GM19193 (cell line): ENCODE data around the gene STOML1.

Source experiments
- POLR2A ChIP-seq: IDR thresholded peaks from 4 replicates; pipeline ENCODE4 v1.6.1; 2011; ENCODE audit not compliant: insufficient read depth, insufficient read length; ENCODE audit errors: extremely low read depth

STOML1 gene

GRCh38 chr15:73962433-73962832 lies 29.7 kb downstream of the STOML1 start:
- no peak for TF ChIP-seq POLR2A

DNA sequence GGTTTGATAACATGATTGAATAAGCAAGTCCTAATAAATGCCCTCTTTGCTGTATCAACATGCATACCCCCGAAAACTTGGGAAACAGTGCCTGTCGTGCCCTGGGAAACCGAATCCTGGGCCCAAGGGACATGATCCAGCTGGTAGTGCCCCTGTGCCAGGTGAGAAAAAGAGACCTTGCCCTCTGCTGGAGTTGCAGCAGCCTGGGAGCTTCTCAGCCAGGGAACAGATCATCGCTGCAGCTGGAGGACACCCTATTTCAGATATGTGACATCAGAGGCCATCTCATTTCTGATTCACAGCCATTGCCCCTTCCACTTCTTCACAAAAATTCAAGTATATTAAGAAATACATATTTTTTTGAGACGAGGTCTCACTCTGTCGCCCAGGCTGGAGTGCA lies 32.3 kb downstream of the STOML1 start:
- TF ChIP-seq POLR2A, result no peak

DNA sequence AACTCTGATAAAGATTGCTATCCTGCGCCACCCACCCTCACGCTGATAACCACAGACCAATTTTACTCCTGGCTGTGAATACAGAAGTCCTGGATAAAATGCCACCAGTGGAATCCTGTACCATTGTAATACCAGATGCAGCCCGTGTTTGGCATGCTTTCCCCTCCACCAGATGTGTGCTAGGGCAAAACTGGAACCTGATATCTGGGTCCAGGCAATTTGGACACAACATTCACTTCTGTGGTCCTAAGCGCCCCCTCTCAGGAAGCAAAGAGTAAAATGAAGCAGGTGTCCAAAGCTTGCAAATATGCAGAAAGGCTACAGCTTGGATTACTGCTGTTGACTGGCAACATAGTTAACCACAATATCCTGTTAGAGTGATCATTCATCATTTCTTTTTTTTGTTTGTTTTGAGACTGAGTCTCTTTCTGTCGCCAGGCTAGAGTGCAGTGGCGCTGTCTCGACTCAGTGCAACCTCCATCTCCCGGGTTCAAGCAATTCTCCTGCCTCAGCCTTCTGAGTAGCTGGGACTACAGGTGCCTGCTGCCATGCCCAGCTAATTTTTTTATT lies 33.0 kb downstream of the STOML1 start:
- no peak for TF ChIP-seq POLR2A

- TF ChIP-seq POLR2A, result no peak
These were observed 34.3 kb downstream of the STOML1 start for GRCh38 chr15:73957785-73958184.

DNA sequence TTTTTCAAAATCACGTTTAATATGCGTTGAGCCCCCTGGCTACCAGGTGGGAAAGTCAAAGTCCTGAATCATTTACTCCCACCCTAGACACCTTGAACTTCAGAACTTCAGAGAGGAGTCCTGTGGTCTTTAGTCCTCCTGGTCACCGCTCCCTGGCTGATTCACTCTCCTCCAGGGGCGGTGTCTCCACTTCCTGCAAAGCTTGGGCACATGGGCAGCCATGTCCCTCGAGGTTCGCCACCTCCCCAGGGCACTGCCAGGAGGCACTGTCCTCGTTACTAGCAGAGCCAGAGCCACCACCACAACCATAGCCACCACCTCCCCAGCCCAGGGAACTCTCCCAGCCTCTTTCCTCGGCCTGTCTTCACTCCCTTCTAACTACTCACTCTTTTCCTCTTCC lies 34.8 kb downstream of the STOML1 start:
- TF ChIP-seq POLR2A, result no peak

DNA sequence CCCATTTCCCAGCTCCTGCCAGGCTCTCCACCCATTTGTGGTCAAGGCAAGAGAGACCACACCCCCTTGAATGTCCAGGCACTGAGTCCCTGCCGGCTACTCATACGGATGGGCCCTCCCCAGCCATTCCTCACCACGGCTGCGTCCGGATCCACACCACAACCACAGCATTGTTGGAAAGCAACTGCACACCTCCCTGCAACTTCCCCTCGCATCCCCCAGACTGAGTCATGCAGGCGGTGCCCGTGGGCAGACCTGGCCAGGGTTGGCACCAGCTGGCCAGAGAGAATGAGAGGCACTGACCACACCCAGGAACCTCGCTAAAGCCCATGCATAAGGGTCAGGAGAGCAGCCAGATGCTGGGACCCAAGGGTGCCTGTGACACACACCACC lies 35.4 kb downstream of the STOML1 start:
- no peak for TF ChIP-seq POLR2A

GRCh38 chr15:73955861-73956742 lies 36.0 kb downstream of the STOML1 start:
- TF ChIP-seq POLR2A, result no peak

GRCh38 chr15:73955326-73955725 lies 36.8 kb downstream of the STOML1 start:
- TF ChIP-seq POLR2A, result no peak

DNA sequence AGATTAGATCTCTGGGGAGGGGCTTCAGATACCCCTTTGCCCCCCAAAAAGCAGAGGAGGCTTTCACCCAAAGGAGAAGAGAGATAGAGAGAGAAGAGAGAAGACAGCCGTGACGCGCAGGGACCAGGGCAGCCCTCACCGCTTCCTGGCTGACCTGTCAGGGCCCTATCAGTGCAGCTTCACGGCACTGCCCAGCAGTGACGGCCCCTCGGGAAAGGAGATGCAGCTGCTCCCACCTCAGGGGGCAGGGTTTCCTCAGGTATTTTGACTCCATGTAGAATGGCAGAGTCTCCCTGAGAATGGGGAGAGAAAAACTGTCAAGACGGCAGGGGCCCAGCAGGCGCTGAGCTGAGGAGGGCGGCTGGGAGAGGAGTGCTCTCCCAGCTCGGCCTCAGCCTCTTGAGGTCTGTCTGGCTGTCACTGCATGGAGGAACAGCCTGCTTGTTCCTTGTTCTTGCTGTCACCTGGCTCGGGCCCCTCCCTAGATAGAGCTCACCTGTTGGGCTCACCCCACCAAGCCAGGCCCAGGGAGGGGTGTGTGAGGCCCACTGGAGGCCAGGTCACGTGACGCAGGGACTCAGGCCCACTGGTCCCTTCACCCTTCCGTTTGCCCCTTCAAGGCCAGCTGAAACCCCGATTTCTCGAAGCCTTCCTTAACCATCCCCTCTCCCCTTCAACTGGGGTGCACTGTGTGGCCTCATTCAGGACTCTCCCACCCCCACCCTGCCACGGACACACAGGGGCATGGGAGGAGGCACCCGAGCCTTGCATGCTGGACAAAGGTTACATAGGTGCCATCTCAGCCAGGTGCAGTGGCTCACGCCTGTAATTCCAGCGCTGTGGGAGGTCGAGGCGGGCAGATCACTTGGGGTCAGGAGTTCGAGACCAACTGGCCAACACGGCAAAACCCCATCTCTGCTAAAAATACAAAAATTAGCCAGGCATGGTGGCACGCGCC lies 37.6 kb downstream of the STOML1 start:
- no peak for TF ChIP-seq POLR2A

DNA sequence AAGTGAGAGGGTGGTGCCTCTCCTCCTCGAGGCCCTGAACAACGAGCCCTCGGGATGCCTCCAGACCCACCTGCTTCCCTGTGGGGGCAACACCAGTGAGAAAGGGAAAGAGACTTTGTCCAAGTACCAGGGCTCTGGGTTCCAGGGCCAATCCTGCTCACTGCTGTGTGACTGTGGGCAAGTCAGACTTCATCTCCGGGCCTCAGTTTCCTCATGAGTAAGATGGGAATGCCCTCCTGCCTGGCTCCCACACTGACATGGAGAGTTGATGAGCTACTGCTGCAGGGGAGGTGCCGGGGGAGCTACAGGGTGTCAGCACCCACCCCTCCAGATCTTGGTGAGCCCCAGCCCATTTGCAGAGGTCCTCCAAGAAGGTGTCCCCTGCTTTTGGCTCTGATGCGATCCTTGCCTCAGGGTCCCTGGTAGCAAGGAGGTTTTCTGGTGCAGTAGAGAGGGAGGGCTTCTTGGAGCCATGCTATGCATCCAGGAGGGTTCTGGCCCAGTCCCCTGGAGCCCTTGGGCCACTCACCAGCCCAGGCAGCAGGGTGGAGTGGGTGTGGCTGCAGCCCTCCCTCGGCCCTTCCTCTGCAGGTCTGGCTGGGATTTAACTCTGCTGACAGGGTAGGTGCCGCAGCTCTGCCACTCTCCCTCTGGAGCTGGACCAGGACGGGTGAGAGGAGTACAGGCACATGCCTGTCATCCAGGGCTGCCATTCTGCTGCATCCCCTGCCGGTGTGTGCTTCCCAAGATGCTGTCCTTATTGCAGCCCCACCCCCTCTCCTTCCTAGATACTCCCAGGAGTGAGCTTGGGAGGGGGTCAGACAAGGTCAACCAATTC lies 39.0 kb downstream of the STOML1 start:
- no peak for TF ChIP-seq POLR2A

DNA sequence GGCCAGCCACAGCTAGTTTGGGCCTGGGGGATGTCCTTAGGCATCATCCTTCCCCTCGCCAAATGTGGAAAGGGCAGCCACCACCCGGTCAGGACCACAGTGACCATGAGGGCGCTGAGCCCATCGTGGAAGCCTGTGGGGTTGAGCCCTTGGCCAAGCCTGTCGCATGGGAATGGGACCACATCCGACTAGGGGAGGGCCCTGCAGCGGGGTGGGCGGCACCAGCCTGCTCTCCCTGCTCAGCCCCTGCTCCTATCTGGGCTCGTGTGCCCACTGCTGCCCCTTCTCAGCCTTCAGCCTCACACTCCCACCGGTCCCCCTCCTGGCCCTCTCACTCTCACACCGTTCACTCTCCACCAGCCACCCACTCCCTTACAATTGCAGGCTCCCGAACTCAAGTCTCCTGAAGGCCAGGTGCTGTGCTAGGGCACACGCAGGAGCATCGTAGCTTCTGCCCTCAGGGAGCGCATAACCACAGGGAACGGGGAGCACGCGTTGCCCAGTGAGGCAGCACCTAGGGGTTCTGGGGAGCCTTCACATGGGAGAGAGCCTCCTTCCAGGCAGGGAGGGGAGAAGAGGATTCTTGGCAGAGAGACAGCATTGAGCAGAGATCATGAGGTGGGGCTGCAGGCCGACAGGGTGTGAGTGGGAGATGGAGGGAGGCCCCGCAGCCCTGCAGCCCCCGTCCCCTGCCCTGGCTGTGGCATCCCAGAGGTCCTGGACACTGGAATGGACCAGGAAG lies 39.8 kb downstream of the STOML1 start:
- TF ChIP-seq POLR2A, result no peak

- no peak for TF ChIP-seq POLR2A
These were observed 40.5 kb downstream of the STOML1 start for GRCh38 chr15:73951601-73952000.

GRCh38 chr15:73950831-73951561 lies 41.1 kb downstream of the STOML1 start:
- no peak for TF ChIP-seq POLR2A
